ENCODE data around the gene C11orf24. TPM values are rescaled to one million over a fixed set of nuclear protein-coding genes. Genes with fewer than 3 reads are reported as not detected.
"Not testable (repeated sequence)": the region's sequence is repeated elsewhere in the genome, so short reads cannot be mapped to it uniquely, and the experiment has no call there.

Gene C11orf24
- total RNA-seq, 1 experiment from 2014 or later = 26.5 TPM

- Histone ChIP-seq H3K36me3 (no peaks in the 10 kb centered on the region), H3K4me3 (no peak overlapping the region), H3K9me3 (replicated peaks) (no peaks in the 10 kb centered on the region), H3K27me3 (no peaks in the 10 kb centered on the region), H3K27ac (no peak overlapping the region), H3K4me1 (peaks cover 7% of the 10 kb centered on the region; the same call in 1 of the 2 replicates)
- DNase-seq = peak; percentile 95 to 96
Measured at GRCh38 chr11:68257477-68258362, 14.1 kb downstream of the C11orf24 start.

GRCh38 chr11:68256331-68256741 is 15.4 kb downstream of the C11orf24 start:
- H3K9me3 ChIP-seq (replicated peaks) = no peaks in the 10 kb centered on the region
- H3K4me3 ChIP-seq = peak overlapping the region; percentile 39
- H3K27ac ChIP-seq = no peak overlapping the region
- no peaks in the 10 kb centered on the region for H3K36me3 ChIP-seq
- peaks cover 7% of the 10 kb centered on the region; the same call in 1 of the 2 replicates for H3K4me1 ChIP-seq
- no peaks in the 10 kb centered on the region for H3K27me3 ChIP-seq
- DNase-seq = peak; percentile 43 to 51

- Histone ChIP-seq H3K27me3 (no peaks in the 10 kb centered on the region), H3K36me3 (no peaks in the 10 kb centered on the region), H3K4me3 (no peak overlapping the region), H3K4me1 (peaks cover 7% of the 10 kb centered on the region; the same call in 1 of the 2 replicates), H3K27ac (no peak overlapping the region), H3K9me3 (replicated peaks) (no peaks in the 10 kb centered on the region)
- no peak for DNase-seq
Measured at GRCh38 chr11:68255526-68255925, 16.2 kb downstream of the C11orf24 start.

- peaks cover 7% of the 10 kb centered on the region; the same call in 1 of the 2 replicates for H3K4me1 ChIP-seq
- H3K4me3 ChIP-seq = no peak overlapping the region
- no peaks in the 10 kb centered on the region for H3K27me3 ChIP-seq
- H3K9me3 ChIP-seq (replicated peaks) = no peaks in the 10 kb centered on the region
- no peak overlapping the region for H3K27ac ChIP-seq
- H3K36me3 ChIP-seq = no peaks in the 10 kb centered on the region
- no peak for DNase-seq
Measured at GRCh38 chr11:68254421-68254820, 17.4 kb downstream of the C11orf24 start.

DNA sequence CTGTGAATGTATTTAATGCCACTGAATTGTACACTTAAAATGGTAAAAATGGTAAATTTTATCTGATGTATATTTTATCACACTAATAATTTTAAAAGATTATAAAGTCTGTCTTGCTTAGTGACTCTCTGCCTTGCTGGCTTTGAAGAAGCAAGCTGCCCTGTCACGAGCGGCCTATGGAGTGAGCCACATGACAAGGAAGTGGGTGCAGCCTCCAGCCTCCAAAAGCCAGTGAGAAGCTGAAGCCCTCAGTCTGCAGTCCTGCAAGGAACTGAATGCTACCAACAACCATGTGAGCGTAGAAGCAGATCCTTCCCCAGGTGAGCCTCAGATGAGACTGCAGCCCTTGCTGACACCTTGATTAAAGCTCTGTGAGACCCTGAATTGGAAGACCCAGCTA is 20.0 kb downstream of the C11orf24 start:
- no peaks in the 10 kb centered on the region for H3K9me3 ChIP-seq (replicated peaks)
- peaks cover 7% of the 10 kb centered on the region; the same call in 1 of the 2 replicates for H3K4me1 ChIP-seq
- no peaks in the 10 kb centered on the region for H3K27me3 ChIP-seq
- no peak overlapping the region for H3K27ac ChIP-seq
- no peak for DNase-seq
- H3K36me3 ChIP-seq = no peaks in the 10 kb centered on the region
- no peak overlapping the region for H3K4me3 ChIP-seq

DNA sequence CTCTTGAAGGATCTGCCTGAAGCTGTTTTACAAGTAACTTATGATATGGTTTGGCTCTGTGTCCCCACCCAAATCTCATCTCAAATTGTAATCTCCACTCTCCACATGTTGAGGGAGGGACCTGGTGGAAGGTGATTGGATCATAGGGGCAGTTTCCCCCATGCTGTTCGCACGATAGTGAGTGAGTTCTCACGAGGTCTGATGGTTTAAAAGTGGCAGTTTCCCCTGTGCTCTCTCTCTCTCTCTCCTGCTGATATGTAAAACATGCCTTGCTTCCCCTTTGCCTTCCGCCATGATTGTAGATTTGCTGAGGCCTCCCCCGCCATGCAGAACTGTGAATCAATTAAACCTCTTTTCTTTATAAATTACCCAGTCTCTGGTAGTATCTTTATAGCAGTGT is 26.9 kb downstream of the C11orf24 start:
- H3K9me3 ChIP-seq (replicated peaks); DNase-seq; H3K36me3 ChIP-seq; H3K27me3 ChIP-seq; H3K27ac ChIP-seq; H3K4me3 ChIP-seq; H3K4me1 ChIP-seq: not testable (repeated sequence)

- H3K36me3 ChIP-seq, H3K4me1 ChIP-seq: not testable (repeated sequence)
Measured at GRCh38 chr11:68243847-68244246, 27.9 kb downstream of the C11orf24 start.

GRCh38 chr11:68242616-68243015 is 29.2 kb downstream of the C11orf24 start:
- DNase-seq = no peak
- Histone ChIP-seq H3K4me1 (no peaks in the 10 kb centered on the region), H3K27ac (no peak overlapping the region), H3K9me3 (replicated peaks) (peaks cover 7% of the 10 kb centered on the region; the same call in 1 of the 2 replicates), H3K36me3 (no peaks in the 10 kb centered on the region), H3K27me3 (no peaks in the 10 kb centered on the region), H3K4me3 (no peak overlapping the region)

More at GRCh38 chr11:68243847-68244246, 27.9 kb downstream of the C11orf24 start:
- not testable (repeated sequence) for H3K4me3 ChIP-seq; H3K27me3 ChIP-seq; H3K9me3 ChIP-seq (replicated peaks); DNase-seq; H3K27ac ChIP-seq

GRCh38 chr11:68231621-68232020 is 40.2 kb downstream of the C11orf24 start:
- DNase-seq = no peak
- Histone ChIP-seq H3K27me3 (no peaks in the 10 kb centered on the region), H3K36me3 (no peaks in the 10 kb centered on the region), H3K27ac (no peak overlapping the region), H3K4me1 (no peaks in the 10 kb centered on the region), H3K4me3 (no peak overlapping the region), H3K9me3 (replicated peaks) (0 out of 2 replicates have a peak, but pooled peaks cover 3% of the 10 kb centered on the region)

- Histone ChIP-seq H3K4me3 (no peak overlapping the region), H3K36me3 (no peaks in the 10 kb centered on the region), H3K9me3 (replicated peaks) (0 out of 2 replicates have a peak, but pooled peaks cover 3% of the 10 kb centered on the region), H3K27ac (no peak overlapping the region), H3K27me3 (no peaks in the 10 kb centered on the region), H3K4me1 (no peaks in the 10 kb centered on the region)
- no peak for DNase-seq
Measured at GRCh38 chr11:68229601-68230000, 42.2 kb downstream of the C11orf24 start.

DNA sequence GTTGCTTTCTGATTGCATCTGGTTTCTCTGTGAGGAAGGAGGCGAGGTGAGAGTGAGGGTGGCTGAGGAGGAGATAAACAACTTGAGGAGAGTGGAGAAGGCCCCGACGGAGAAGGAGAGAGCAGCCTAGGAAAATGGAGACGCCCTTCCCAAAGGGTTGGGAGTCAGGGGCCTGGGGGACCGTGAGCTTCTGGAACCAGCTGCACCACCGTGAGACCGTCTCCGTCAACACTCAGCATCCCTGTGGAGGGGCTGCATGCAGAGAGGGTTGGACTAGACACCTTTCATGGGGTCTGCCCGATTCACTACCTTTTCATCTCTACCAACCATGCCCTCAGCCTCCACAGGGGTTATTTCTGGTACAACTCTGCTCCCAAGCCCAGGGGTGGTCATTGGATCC is 45.4 kb downstream of the C11orf24 start:
- DNase-seq = no peak
- no peak overlapping the region for H3K27ac ChIP-seq
- 0 out of 2 replicates have a peak, but pooled peaks cover 3% of the 10 kb centered on the region for H3K9me3 ChIP-seq (replicated peaks)
- no peaks in the 10 kb centered on the region for H3K27me3 ChIP-seq
- H3K36me3 ChIP-seq = no peaks in the 10 kb centered on the region
- H3K4me3 ChIP-seq = no peak overlapping the region
- no peaks in the 10 kb centered on the region for H3K4me1 ChIP-seq

DNA sequence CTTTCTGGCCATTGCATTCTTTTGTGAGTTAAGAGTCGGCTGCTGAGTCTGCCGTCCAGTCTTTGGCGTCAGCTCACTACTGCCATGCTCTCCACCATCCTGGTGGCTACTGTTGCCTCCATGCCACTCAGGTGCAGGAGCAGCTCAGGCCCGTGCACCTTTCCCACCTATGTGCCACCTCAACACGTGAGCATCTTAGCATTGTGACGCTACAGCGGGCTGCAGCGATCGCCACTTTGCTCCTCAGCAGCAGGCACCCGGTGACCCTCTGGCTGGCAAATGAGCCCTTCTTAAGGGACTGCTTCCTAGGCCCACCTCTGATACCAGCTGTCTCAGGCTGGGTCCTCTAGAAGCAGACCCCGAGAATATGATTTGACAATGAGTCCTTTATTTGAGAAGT is 47.2 kb downstream of the C11orf24 start:
- no peaks in the 10 kb centered on the region for H3K36me3 ChIP-seq
- no peak for DNase-seq
- H3K27ac ChIP-seq = no peak overlapping the region
- 0 out of 2 replicates have a peak, but pooled peaks cover 3% of the 10 kb centered on the region for H3K9me3 ChIP-seq (replicated peaks)
- no peak overlapping the region for H3K4me3 ChIP-seq
- H3K4me1 ChIP-seq = no peaks in the 10 kb centered on the region
- no peaks in the 10 kb centered on the region for H3K27me3 ChIP-seq

DNA sequence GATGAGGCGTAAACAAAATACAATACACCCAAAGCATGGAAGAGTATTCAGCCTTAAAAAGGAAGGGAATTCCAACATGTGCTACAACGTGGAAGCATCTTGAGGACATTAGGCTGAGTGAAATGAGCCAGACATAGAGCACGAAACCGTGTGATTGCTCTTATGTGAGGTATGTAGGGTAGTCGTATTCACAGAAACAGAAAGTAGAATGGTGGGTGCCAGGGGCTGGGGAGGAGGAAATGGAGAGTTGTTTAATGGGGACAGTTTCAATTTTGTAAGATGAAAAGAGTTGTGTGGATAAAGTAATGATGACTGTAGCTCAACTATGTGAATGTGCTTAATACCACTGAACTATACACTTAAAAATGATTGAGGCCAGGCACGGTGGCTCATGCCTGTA is 48.5 kb downstream of the C11orf24 start:
- no peaks in the 10 kb centered on the region for H3K27me3 ChIP-seq
- DNase-seq = no peak
- no peaks in the 10 kb centered on the region for H3K36me3 ChIP-seq

DNA sequence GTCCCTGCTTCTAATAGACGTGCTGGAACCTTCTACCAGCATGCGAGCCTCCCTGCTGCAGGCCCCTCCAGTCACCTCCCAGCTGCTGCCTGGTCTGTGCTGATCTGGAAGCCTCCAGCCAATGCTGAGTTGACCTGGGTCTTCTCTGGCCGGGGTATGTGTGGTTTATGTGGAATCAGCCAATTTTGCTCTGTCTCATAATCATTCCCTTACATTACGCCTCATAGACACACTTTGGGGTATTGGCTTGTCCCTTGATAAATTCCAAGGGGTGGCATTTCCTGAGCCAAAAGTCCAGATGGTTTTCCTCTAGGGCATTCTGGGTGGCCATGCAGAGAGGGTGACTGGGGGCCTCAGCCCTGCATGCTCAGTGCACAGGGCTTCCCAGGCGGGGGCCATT is 50.4 kb downstream of the C11orf24 start:
- Histone ChIP-seq H3K27ac (no peak overlapping the region), H3K36me3 (no peaks in the 10 kb centered on the region), H3K27me3 (no peaks in the 10 kb centered on the region), H3K4me3 (no peak overlapping the region), H3K4me1 (peaks cover 1% of the 10 kb centered on the region; the same call in 1 of the 2 replicates), H3K9me3 (replicated peaks) (no peaks in the 10 kb centered on the region)
- DNase-seq = no peak

More for the DNA sequence above, 48.5 kb downstream of the C11orf24 start:
- Histone ChIP-seq H3K27ac (no peak overlapping the region), H3K4me1 (no peaks in the 10 kb centered on the region), H3K9me3 (replicated peaks) (0 out of 2 replicates have a peak, but pooled peaks cover under 1% of the 10 kb centered on the region), H3K4me3 (no peak overlapping the region)

GRCh38 chr11:68216171-68216938 is 55.4 kb downstream of the C11orf24 start:
- Histone ChIP-seq H3K27ac (no peak overlapping the region), H3K4me1 (peaks cover 8% of the 10 kb centered on the region; the same call in 1 of the 2 replicates), H3K27me3 (no peaks in the 10 kb centered on the region), H3K36me3 (no peaks in the 10 kb centered on the region), H3K4me3 (peak overlapping the region; percentile 35), H3K9me3 (replicated peaks) (no peaks in the 10 kb centered on the region)
- peak; percentile 54 to 55 for DNase-seq
